Measurements from ENCODE around the gene WNK2.

WNK2 gene

DNA sequence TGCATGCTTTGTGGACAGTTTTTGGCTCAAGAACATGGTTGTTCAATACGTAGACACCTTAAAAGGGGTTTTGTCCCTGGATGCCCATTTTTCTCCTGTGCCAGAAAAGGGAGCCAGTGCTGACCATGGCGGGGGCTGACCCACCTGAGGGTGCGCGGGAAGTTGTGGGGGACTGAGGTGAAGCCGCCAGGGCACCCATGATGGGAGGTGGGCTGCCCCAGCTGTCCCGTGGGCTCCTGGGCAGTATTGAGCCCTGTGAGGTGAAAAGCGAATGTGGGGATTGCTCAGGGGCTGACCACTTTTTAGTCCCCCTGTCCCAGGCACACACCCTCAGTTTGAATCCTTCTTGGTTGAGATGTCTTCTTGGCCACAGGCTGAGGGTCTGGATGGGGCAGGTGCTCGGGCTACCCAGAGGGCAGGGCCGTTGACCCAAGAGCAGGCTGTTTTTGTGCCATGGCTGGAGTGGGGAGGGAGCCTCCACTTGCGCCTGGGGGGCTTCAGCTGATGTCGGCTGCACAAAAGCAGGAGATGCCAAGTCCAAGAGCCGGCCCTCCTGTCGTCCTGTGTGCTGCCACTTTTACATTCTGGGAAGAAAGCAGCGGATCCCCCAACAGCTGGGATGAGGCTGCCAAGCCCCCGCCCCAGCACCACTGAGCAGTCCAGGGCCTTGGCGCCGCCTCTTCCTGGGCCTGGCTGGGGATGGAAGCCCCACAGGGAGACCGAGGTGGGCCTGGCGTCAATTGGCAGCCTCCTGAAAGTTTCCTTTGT is 120.1 kb downstream of the WNK2 start:
- DNase-seq (ENCODE audit: insufficient read length, low spot score) (no peak), FAIRE-seq (no peak)
- no peak for TF ChIP-seq POLR2A (IDR thresholded peaks at IDR 0.05; ENCODE audit: low read depth, low read length)

DNA sequence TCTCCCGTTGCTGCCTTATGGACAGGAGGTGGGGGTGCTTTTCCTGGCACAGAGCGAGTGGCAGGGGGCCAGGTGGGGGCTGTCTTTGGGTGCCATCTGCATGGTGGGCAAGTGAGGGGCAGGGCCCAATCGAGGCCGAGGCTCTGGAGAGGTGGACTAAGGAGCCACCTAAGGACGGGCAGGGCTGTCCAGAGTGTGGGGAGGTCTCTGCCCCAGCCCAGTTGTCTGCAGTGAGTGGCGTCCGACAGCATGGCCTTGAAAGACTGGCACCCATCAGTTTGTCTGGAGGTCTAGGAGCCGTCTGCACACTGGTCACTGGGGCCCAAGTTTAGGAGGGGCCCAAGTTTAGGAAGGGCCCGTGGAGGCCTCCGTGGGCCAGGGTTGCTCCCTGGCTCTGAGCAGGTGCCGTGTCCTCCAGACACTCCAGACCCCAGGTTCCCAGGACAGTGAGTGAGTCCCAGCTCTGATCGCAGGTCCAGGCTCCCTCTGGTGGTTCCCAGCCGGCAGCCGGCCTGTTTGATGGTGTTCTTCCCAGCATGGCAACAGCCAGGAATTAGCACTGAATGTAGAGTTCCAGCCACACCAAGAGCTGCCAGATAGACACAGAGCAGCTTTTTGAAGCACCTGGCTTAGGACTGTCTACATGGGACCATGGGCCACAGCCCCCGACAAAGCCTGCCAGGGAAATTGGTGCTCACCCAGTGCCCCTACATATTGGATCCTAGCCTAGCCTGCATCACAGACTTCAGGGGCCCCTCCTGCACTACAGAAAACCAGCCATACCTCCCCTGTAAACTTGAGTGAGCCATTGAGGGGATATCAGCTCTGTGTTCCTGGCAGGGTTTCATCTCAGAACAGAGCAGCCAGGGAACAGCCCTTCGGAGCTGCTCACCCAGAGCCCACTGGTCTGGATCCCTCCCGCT is 120.9 kb downstream of the WNK2 start:
- FAIRE-seq (peak; percentile 71), DNase-seq (ENCODE audit: insufficient read length, low spot score) (peak; percentile 78)
- no peak for TF ChIP-seq POLR2A (IDR thresholded peaks at IDR 0.05; ENCODE audit: low read depth, low read length)

DNA sequence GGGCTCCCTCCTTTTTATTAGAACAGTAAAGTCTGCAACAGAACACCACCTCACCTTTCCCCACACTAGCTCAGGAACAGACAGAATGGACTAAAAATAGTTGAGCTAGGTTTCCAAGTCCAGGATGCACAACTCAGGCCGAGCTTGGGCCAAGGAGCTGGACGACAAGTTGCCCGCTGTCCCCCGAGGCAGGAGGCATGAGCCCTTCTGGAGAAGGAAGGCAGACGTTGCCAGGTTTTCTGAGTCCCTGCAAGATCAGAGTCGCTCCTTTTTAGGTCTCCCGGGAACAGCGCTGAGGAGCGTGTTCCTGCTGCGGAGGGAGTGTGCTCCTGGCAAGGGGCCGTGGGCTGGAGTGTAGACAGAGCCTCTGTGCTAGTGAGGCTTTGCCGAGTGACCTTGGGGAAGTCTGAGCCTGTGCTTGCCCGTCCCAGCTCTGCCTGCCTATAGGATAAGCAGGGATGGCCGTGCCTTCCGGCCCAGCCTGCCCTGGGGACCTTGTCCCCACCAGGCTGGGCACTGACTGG is 121.6 kb downstream of the WNK2 start:
- no peak for TF ChIP-seq POLR2A (IDR thresholded peaks at IDR 0.05; ENCODE audit: low read depth, low read length)
- DNase-seq (ENCODE audit: insufficient read length, low spot score): no peak
- FAIRE-seq: no peak

DNA sequence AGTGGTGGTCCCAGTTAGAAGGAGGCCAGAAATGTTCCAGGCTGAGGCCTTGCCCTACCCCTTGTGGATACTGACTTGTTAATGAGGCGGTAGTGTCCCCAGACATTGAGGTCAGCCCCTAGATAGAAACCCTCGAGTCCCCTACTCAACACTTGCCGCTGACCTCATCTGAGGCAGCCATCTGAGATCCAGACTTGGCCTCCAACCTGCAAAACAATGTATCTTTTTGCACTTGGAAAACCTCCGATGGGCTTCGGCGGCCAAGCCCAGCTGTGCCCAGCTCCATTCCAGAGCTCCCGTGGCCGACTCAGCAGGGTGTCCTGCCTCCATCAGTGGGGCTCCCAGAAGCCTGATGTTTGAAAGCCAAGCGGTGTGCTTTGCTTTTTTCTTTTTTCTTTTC is 122.1 kb downstream of the WNK2 start:
- DNase-seq (ENCODE audit: insufficient read length, low spot score): no peak
- no peak for TF ChIP-seq POLR2A (IDR thresholded peaks at IDR 0.05; ENCODE audit: low read depth, low read length)
- FAIRE-seq: no peak

DNA sequence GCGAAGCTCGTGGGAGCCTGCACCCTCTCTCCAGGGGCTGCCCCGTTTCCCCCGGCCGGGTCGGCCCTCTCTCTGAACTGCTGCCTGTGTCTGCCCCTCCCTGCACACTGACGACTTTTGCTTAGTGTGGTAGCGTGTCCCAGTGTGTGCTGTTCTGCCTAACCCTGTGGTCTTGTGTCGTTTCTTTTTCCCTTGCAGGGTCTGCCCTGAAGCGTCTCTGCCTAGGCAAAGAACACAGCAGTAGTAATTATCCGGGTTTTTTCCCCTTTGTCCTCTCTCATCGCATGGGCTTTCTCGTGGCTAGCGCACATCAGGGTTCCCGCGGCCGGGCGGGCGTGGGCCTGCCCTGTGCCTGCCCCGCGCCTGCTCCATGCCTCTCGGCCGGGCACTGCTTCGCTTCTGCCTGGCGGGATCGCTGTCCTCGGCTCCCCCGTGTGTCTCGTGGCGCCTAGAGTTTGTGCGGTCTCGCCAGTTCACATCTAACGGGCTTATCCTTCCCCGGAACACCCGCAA is 122.7 kb downstream of the WNK2 start:
- TF ChIP-seq POLR2A (IDR thresholded peaks at IDR 0.05; ENCODE audit: low read depth, low read length): no peak
- FAIRE-seq (no peak), DNase-seq (ENCODE audit: insufficient read length, low spot score) (no peak)

DNA sequence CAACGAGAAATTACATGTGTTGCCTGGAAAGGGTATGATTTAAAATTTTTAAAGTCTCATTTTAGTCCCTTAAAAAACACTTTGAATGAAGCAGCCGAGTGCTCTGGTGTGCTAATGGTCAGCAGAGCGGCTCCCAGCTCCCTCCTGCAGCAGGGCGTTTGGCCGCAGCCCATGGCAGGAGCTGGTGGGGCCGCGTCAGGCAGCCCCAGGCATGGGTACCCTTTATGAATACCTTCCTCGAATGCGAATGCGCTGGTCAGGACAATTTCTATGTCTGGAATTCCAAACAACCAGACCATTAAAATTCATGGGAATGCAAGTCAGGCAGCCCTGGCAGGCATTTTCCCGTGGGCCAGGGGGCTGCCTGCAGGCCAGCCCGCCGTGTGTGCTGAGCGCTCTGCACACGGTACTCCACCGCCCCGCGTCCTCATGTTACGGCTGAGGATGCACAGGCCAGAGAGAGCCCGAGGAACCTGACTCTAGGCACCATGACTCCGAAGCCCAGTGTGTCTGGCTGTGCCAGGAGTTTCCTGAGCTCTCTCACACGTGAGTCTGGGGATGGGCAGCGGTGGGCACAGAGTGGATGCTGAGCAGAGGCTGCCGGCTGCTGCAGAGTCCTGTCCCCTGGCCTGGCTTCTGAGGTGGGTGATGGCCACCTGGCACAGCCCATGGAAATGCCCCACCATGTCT is 123.7 kb downstream of the WNK2 start:
- TF ChIP-seq POLR2A (IDR thresholded peaks at IDR 0.05; ENCODE audit: low read depth, low read length): no peak
- DNase-seq (ENCODE audit: insufficient read length, low spot score) (no peak), FAIRE-seq (no peak)

DNA sequence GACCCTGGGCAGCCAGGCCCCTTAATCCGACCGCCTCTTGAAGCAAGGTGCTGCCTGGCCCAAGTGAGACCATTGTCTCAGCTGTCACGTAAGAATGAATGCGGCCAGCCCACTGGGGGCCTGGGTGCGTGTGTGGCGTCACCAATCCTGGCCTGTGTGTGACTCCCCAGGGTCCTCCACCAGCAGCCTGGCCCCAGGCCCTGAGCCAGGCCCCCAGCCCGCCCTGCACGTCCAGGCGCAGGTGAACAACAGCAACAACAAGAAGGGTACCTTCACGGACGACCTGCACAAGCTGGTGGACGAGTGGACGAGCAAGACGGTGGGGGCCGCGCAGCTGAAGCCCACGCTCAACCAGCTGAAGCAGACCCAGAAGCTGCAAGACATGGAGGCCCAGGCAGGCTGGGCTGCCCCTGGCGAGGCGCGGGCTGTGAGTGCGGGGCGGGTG is 124.2 kb downstream of the WNK2 start:
- FAIRE-seq: no peak
- no peak for TF ChIP-seq POLR2A (IDR thresholded peaks at IDR 0.05; ENCODE audit: low read depth, low read length)

DNA sequence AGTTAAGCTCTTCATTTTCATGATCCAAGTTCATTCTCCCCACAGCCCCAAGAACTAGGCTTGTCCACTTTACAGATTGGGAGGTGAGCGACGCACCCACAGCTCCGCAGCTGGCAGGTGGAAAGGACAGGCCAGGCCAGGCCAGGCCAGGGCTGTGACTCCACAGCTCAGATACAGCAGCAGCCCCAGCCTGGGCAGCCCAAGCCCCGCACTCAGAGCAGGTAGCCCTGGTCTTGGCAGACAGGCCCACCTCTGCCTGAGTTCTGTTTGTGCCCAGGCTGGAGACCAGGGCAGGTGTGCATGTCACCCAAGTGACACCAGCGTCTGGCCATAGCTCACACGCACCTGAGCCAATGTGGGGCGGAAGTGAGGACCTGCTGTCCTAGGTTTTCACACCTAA is 124.7 kb downstream of the WNK2 start:
- TF ChIP-seq POLR2A (IDR thresholded peaks at IDR 0.05; ENCODE audit: low read depth, low read length): no peak
- DNase-seq (ENCODE audit: insufficient read length, low spot score) (no peak), FAIRE-seq (no peak)

More for the DNA sequence above, 124.2 kb downstream of the WNK2 start:
- DNase-seq (ENCODE audit: insufficient read length, low spot score): no peak

DNA sequence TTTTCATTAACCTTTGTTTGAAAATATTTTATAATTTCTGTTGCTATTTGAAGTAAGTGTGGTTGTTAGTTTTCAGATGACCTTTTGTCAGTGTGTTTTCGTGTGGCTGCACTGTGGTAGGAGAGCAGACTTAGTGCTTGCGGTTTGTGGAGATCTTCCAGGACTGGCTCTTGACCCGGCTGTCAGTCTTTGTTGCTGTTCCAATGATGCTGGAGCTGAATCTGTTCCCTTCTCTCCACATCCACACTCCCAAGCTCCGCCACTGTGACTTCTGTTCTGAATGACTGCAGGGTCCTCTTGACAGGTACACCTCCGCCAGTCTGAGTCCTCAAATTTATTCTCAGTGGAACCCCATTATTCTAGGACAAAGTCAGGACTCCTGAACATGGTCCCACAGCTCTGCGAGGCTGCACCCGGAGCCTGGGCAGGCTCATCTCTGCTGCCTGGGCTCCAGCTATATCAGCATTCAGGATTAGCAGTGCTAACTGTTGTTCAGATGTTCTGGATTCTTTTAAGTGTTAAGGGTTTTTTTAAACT is 126.0 kb downstream of the WNK2 start:
- DNase-seq (ENCODE audit: insufficient read length, low spot score): no peak
- FAIRE-seq: no peak
- no peak for TF ChIP-seq POLR2A (IDR thresholded peaks at IDR 0.05; ENCODE audit: low read depth, low read length)

DNA sequence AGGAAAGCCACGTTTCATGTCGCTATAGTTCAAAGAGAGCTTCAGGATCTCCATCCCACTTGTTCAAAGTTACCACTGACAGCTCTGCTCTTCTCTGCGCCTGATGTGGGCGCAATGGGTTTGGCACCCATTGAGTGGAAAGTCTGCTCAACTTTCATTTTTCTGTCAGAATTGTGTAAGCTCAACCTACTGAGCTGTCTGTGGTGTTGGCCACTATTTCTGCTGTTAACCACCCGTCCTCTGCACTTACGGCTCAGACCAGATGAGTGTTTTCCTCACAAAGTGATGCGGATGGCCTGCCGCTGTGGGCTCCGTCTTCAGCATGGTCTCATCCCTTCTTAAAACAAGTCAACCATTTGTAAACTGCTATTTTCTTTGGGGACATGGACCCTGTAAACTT is 131.2 kb downstream of the WNK2 start:
- FAIRE-seq: no peak
- TF ChIP-seq POLR2A (IDR thresholded peaks at IDR 0.05; ENCODE audit: low read depth, low read length): no peak
- DNase-seq (ENCODE audit: insufficient read length, low spot score): no peak

DNA sequence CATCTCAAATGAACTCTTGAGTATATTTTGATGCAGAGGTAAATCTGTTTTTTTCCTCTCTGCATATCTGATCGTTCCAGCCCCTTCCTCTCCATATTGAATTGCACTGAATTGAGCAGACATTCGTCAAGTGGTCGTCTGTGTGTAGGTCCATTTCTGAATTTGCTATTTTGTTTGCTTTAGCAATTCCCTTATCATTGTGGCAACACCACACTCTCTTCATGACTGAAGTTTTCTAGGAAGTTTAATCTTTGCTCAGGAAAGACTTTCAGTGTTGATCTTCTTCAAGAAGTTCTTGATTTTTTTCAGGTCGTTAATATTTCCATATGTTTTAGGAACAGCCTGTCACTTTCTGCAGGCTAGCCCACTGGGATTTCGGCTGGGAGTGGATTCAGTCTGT is 132.0 kb downstream of the WNK2 start:
- FAIRE-seq (no peak), DNase-seq (ENCODE audit: insufficient read length, low spot score) (no peak)
- no peak for TF ChIP-seq POLR2A (IDR thresholded peaks at IDR 0.05; ENCODE audit: low read depth, low read length)

DNA sequence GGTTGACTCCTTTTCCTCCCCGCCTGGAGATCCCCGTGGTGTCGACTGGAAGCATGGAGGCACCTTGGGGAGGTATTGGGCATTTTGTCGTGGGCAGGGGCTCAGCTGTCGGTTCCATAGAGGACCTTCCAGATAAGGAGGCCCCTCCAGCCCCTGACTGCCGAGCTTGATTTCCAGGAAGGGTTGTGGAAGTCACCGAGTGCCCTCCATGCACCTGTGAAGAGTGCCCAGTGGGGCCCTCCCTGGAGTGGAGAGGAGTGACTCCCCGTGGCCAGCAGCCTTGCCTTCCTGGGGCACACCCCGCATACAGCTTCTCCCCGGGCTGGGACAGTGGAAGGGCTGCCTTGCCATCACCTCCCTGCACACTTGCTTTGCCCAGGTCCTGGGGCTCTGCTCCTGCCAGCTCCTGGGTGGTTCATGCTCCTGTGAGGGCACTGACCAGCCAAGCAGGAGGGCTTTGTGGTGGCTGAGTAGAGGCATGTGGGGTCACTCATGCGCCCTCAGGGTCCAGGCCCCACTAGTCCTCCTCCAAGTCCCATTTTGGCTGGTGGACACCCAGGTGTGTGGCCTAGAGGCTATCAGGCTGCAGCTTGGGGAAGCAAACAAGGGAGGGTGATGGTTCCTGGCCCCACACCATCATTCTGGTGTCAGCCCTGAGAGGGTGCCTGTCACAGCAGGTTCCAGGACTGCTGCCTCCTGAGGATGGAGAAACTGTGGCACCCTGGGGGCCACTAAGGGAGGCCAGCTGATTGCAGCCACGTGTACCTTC is 133.0 kb downstream of the WNK2 start:
- TF ChIP-seq POLR2A (IDR thresholded peaks at IDR 0.05; ENCODE audit: low read depth, low read length): no peak
- no peak for FAIRE-seq
- DNase-seq (ENCODE audit: insufficient read length, low spot score): no peak
